HCT116 (cell line): Measurements from ENCODE around the gene RACK1. TPM values are rescaled to one million over a fixed set of nuclear protein-coding genes. Genes with fewer than 3 reads are reported as not detected.
A peak's percentile ranks its signal among the peaks of the same experiment; 100 is the strongest.

Source experiments
- ATAC-seq: fragments of 200-7000 bp; cut with Tn5 transposase; 2 replicates; pipeline ENCODE4 v1.9.1; 2020; ENCODE audit warnings: mild to moderate bottlenecking, moderate library complexity
- BruUV-seq: library from RNA; stranded (reverse); fragments of 400-500 nt; replicated peaks from 2 replicates; lab custom pipeline; 2021; lab: Mats Ljungman, UMichigan
- CTCF ChIA-PET: fragments of 300-600 bp; sonication (Branson Sonifier 250); formaldehyde crosslinking; loops from one replicate; lab custom pipeline; 2021; ENCODE audit warnings: antibody characterized with exemption; lab: Charles Lee
- POLR2A ChIA-PET: fragments of 300-600, 350-600 bp; sonication (Branson Sonifier 250); formaldehyde crosslinking; loops from one replicate; lab custom pipeline; 2021; ENCODE audit warnings: antibody characterized with exemption; lab: Charles Lee
- RAD21 ChIA-PET, 2 experiments: fragments of 300-600 bp; sonication (Branson Sonifier 250); formaldehyde crosslinking; loops; one replicate each; lab custom pipeline; 2023; ENCODE audit warnings: low total read pairs in 2 of 2; ENCODE audit not compliant: uncharacterized antibody in 2 of 2, unreplicated experiment in 2 of 2, low non-redundant PET in 1 of 2; lab: Charles Lee
- DNase-seq: peaks from one replicate; pipeline ENCODE4 v3.0.0-alpha.2; 2010; ENCODE audit warnings: low read depth, low spot score
- H2AFZ ChIP-seq: fragments of 200-600 bp; shearing (Covaris generic), sonication (generic); 2 replicates; pipeline ENCODE4 v1.6.1; 2017; ENCODE audit warnings: low read depth, mixed run types, mixed read lengths, antibody characterized with exemption, low read length; ENCODE audit not compliant: poor library complexity, severe bottlenecking
- H3K27ac ChIP-seq: 2 replicates; pipeline ENCODE4 v1.5.1; 2012; ENCODE audit warnings: low read depth, low read length
- H3K27me3 ChIP-seq: fragments of 200-600 bp; sonication (generic); 2 replicates; pipeline ENCODE4 v1.6.1; 2016; ENCODE audit warnings: mixed run types, low read length, mixed read lengths; ENCODE audit not compliant: insufficient read depth
- H3K36me3 ChIP-seq, 2 experiments: fragments of 200-500 bp in 1 of 2; fragments of 200-600 bp in 1 of 2; sonication (Bioruptor generic) in 1 of 2; sonication (generic) in 1 of 2; 2 replicates each; pipeline versions ENCODE4 v1.5.1 to v1.6.1; 2014 to 2016; ENCODE audit warnings: low read length in 2 of 2, inconsistent platforms in 1 of 2, mixed read lengths in 1 of 2, mixed run types in 1 of 2; ENCODE audit not compliant: insufficient read depth in 2 of 2, control insufficient read depth in 1 of 2
- H3K4me1 ChIP-seq, 2 experiments: fragments of 200-600 bp in 1 of 2; sonication (generic) in 1 of 2; 2 replicates each; pipeline versions ENCODE4 v1.5.1 to v1.6.1; 2012 to 2017; ENCODE audit warnings: low read length in 2 of 2, inconsistent platforms in 1 of 2, mild to moderate bottlenecking in 1 of 2, mixed read lengths in 1 of 2, mixed run types in 1 of 2, moderate library complexity in 1 of 2; ENCODE audit not compliant: insufficient read depth in 2 of 2, control insufficient read depth in 1 of 2
- H3K4me2 ChIP-seq: fragments of 200-600 bp; sonication (generic); 2 replicates; pipeline ENCODE4 v1.6.1; 2017; ENCODE audit warnings: mixed run types, low read length, mixed read lengths
- H3K4me3 ChIP-seq, 2 experiments: fragments of 200-600 bp in 1 of 2; sonication (generic) in 1 of 2; replicated peaks in 1 of 2; 2 replicates each; pipeline ENCODE4 v1.5.1; 2011 to 2016; ENCODE audit warnings: low read length in 2 of 2, control low read depth in 1 of 2, low read depth in 1 of 2, mild to moderate bottlenecking in 1 of 2, mixed read lengths in 1 of 2, mixed run types in 1 of 2
- H3K79me2 ChIP-seq: fragments of 200-600 bp; sonication (generic); 2 replicates; pipeline ENCODE4 v1.6.1; 2017; ENCODE audit warnings: mild to moderate bottlenecking, mixed run types, low read length, moderate library complexity, mixed read lengths; ENCODE audit not compliant: insufficient read depth
- H3K9ac ChIP-seq: fragments of 200-600 bp; sonication (generic); 2 replicates; pipeline ENCODE4 v1.6.1; 2016; ENCODE audit warnings: low read length, mixed read lengths
- H3K9me2 ChIP-seq: fragments of 200-600 bp; sonication (generic), shearing (Covaris generic); 2 replicates; pipeline ENCODE4 v1.6.1; 2017; ENCODE audit warnings: mixed run types, mild to moderate bottlenecking, moderate library complexity; ENCODE audit not compliant: insufficient read depth
- H3K9me3 ChIP-seq, 2 experiments: fragments of 200-500 bp in 1 of 2; fragments of 200-600 bp in 1 of 2; sonication (Bioruptor generic) in 1 of 2; sonication (generic) in 1 of 2; 2 replicates each; pipeline ENCODE4 v1.6.1; 2014 to 2017; ENCODE audit warnings: low read length in 2 of 2, mixed read lengths in 2 of 2, inconsistent platforms in 1 of 2, low read depth in 1 of 2, mild to moderate bottlenecking in 1 of 2, mixed run types in 1 of 2, moderate library complexity in 1 of 2; ENCODE audit not compliant: control insufficient read depth in 1 of 2, insufficient read depth in 1 of 2
- H4K20me1 ChIP-seq: fragments of 200-600 bp; sonication (generic), shearing (Covaris generic); 2 replicates; pipeline ENCODE4 v1.6.1; 2017; ENCODE audit warnings: mixed run types, mild to moderate bottlenecking, moderate library complexity; ENCODE audit not compliant: insufficient read depth
- CEBPB ChIP-seq: IDR thresholded peaks from 2 replicates; pipeline ENCODE4 v1.6.1; 2012; ENCODE audit warnings: low read depth
- EGR1 ChIP-seq: IDR thresholded peaks from 2 replicates; pipeline ENCODE4 v1.6.1; 2012; ENCODE audit warnings: low read depth
- EZH2 ChIP-seq: fragments of 200-600 bp; sonication (generic); IDR thresholded peaks from 2 replicates; pipeline ENCODE4 v1.6.1; 2017; ENCODE audit warnings: antibody characterized with exemption, mixed run types
- EZH2phosphoT487 ChIP-seq: fragments of 200-600 bp; IDR thresholded peaks from 2 replicates; pipeline ENCODE4 v1.6.1; 2018; ENCODE audit warnings: antibody characterized with exemption, borderline replicate concordance
- RAD21 ChIP-seq: IDR thresholded peaks from 2 replicates; pipeline ENCODE4 v1.6.1; 2012; ENCODE audit warnings: low read depth, mild to moderate bottlenecking
- SIN3A ChIP-seq: IDR thresholded peaks from 2 replicates; pipeline ENCODE4 v1.6.1; 2012; ENCODE audit warnings: low read depth
- SP1 ChIP-seq: IDR thresholded peaks from 2 replicates; pipeline ENCODE4 v1.6.1; 2012; ENCODE audit warnings: low read depth
- SRF ChIP-seq: IDR thresholded peaks from 2 replicates; pipeline ENCODE4 v1.6.1; 2012; ENCODE audit warnings: low read depth
- intact Hi-C: fragments of 100-400 bp; cut with micrococcal nuclease; formaldehyde crosslinking; loops from 2 replicates; pipeline ENCODE4 v1.10.0; 2022
- microRNA-seq: library from miRNA; unstranded; fragments of <30 nt; microRNA quantifications from one replicate; pipeline ENCODE4, GENCODE V29; 2016; ENCODE audit warnings: borderline number of aligned reads
- total RNA-seq: library from RNA; stranded (reverse); gene quantifications from one replicate; pipeline ENCODE4 v1.2.1, GENCODE V29; 2021; ENCODE audit not compliant: unreplicated experiment
- TF ChIP-seq, protein P1 (sequence below): IDR thresholded peaks from 2 replicates; pipeline ENCODE4 v1.6.1; 2012
- TF ChIP-seq, protein P2 (sequence below), 3 experiments: fragments of 200-600 bp in 1 of 3; sonication (generic) in 1 of 3; IDR thresholded peaks in 2 of 3; conservative IDR thresholded peaks in 1 of 3; 2 replicates each; pipeline ENCODE4 v1.5.1; 2012 to 2017; ENCODE audit warnings: low read depth in 2 of 3, low read length in 2 of 3, antibody characterized with exemption in 1 of 3, borderline replicate concordance in 1 of 3, control low read depth in 1 of 3, mild to moderate bottlenecking in 1 of 3, mixed read lengths in 1 of 3, mixed run types in 1 of 3, moderate library complexity in 1 of 3; ENCODE audit not compliant: insufficient read depth in 1 of 3
- TF ChIP-seq, protein P3 (sequence below): IDR thresholded peaks from 2 replicates; pipeline ENCODE4 v1.6.1; 2012; ENCODE audit warnings: low read depth

The RACK1 gene
- total RNA-seq, 1 experiment from 2014 or later, result 2,432 TPM

DNA sequence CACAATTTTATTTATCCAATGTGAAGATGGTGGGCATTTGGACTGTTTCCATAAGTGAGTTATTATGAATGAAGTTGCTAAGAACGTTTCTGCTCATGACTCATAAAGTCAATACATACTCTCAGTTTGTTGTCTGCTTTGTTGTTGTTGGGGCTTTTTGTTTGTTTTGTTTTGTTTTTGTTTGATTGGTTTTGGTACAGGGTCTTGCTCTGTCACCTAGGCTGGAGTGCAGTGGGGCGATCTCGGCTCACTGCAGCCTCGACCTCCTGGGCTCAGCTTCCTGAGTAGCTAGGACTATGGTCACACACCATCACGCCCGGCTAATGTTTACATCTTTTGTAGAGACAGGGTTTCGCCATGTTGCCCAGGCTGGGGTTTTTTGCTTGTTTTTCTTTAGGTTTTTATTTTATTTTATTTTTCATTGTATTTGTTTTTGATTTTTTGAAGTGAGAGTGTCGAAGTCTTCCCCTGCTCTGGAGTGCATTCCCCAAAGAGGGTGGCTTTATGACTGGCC is 56.7 kb downstream of the RACK1 start:
- H3K79me2 ChIP-seq, result no peaks in the 10 kb centered on the region
- H3K4me3 ChIP-seq, result peak overlapping the region; percentile 29 to 42
- H3K36me3 ChIP-seq, result no peaks in the 10 kb centered on the region
- no peaks in the 10 kb centered on the region for H3K9me3 ChIP-seq
- ChIA-PET POLR2A (interaction anchor here (0.7 to 3.2 kb wide), 5 partner anchors 14 to 36 kb away, joined by 3 to 13 read pairs (median 4); partner anchors contain the start of genes TRIM41 and TRIM7), CTCF (no interaction called here), RAD21 (no interaction called here)
- ATAC-seq, result no peak
- peak overlapping the region; percentile 93 for H2AFZ ChIP-seq
- peak overlapping the region; percentile 90 for H3K4me2 ChIP-seq
- H3K27ac ChIP-seq, result peak overlapping the region; percentile 67
- H3K9ac ChIP-seq, result peak overlapping the region; percentile 45
- intact Hi-C loops, result no loop called here
- H3K9me2 ChIP-seq, result no peaks in the 10 kb centered on the region
- H4K20me1 ChIP-seq, result no peaks in the 10 kb centered on the region
- TF ChIP-seq EGR1 (no peak), SRF (no peak), EZH2 (no peak), SIN3A (no peak), SP1 (no peak), CEBPB (no peak), EZH2phosphoT487 (no peak), RAD21 (no peak)
- TF ChIP-seq, protein P1, sequence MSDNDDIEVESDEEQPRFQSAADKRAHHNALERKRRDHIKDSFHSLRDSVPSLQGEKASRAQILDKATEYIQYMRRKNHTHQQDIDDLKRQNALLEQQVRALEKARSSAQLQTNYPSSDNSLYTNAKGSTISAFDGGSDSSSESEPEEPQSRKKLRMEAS, result no peak
- TF ChIP-seq, protein P2, sequence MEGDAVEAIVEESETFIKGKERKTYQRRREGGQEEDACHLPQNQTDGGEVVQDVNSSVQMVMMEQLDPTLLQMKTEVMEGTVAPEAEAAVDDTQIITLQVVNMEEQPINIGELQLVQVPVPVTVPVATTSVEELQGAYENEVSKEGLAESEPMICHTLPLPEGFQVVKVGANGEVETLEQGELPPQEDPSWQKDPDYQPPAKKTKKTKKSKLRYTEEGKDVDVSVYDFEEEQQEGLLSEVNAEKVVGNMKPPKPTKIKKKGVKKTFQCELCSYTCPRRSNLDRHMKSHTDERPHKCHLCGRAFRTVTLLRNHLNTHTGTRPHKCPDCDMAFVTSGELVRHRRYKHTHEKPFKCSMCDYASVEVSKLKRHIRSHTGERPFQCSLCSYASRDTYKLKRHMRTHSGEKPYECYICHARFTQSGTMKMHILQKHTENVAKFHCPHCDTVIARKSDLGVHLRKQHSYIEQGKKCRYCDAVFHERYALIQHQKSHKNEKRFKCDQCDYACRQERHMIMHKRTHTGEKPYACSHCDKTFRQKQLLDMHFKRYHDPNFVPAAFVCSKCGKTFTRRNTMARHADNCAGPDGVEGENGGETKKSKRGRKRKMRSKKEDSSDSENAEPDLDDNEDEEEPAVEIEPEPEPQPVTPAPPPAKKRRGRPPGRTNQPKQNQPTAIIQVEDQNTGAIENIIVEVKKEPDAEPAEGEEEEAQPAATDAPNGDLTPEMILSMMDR (IDR thresholded peaks at IDR 0.05 in 2 of 3, conservative IDR thresholded peaks at IDR 0.05 in 1 of 3; ENCODE audit: borderline replicate concordance in 1 of 3, insufficient read depth in 1 of 3, low read depth in 2 of 3, low read length in 2 of 3), result no peak
- TF ChIP-seq, protein P3, sequence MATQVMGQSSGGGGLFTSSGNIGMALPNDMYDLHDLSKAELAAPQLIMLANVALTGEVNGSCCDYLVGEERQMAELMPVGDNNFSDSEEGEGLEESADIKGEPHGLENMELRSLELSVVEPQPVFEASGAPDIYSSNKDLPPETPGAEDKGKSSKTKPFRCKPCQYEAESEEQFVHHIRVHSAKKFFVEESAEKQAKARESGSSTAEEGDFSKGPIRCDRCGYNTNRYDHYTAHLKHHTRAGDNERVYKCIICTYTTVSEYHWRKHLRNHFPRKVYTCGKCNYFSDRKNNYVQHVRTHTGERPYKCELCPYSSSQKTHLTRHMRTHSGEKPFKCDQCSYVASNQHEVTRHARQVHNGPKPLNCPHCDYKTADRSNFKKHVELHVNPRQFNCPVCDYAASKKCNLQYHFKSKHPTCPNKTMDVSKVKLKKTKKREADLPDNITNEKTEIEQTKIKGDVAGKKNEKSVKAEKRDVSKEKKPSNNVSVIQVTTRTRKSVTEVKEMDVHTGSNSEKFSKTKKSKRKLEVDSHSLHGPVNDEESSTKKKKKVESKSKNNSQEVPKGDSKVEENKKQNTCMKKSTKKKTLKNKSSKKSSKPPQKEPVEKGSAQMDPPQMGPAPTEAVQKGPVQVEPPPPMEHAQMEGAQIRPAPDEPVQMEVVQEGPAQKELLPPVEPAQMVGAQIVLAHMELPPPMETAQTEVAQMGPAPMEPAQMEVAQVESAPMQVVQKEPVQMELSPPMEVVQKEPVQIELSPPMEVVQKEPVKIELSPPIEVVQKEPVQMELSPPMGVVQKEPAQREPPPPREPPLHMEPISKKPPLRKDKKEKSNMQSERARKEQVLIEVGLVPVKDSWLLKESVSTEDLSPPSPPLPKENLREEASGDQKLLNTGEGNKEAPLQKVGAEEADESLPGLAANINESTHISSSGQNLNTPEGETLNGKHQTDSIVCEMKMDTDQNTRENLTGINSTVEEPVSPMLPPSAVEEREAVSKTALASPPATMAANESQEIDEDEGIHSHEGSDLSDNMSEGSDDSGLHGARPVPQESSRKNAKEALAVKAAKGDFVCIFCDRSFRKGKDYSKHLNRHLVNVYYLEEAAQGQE, result no peak
- no TSS peak for BruUV-seq
- no peaks in the 10 kb centered on the region for H3K27me3 ChIP-seq
- DNase-seq, result no peak
- H3K4me1 ChIP-seq, result peaks cover 26 to 57% of the 10 kb centered on the region in 2 experiments

Small RNA genes lying within 50 kb of the gene (microRNA-seq; reads per million reads assigned to microRNA genes)
- gene MIR4638, result not detected

Other genes starting within 250 kb of the RACK1 start
- 11.7 TPM for gene BTNL9, start 203.6 kb downstream of the RACK1 start, total RNA-seq
- not detected for gene OR2V1, start 112.7 kb downstream of the RACK1 start, total RNA-seq
- gene OR2V2, start 96.3 kb downstream of the RACK1 start, total RNA-seq, result not detected
- gene TRIM7, start 38.7 kb downstream of the RACK1 start, total RNA-seq, result 30.2 TPM
- 51.8 TPM for gene TRIM41, start 20.6 kb downstream of the RACK1 start, total RNA-seq
- gene TRIM52, start 17.2 kb upstream of the RACK1 start, total RNA-seq, result 7.6 TPM
- not detected for gene OR4F3, start 123.4 kb upstream of the RACK1 start, total RNA-seq